C4-2B (cell line): ENCODE measurements around the gene EDN2.

Experiments
- H3K27ac ChIP-seq: fragments of 450-650 bp; 2 replicates; pipeline ENCODE4 v1.5.1; 2017
- CTCF ChIP-seq: fragments of 450-650 bp; conservative IDR thresholded peaks from 2 replicates; pipeline ENCODE4 v1.5.1; 2017; ENCODE audit warnings: mild to moderate bottlenecking
- ZFX ChIP-seq: fragments of 450-650 bp; IDR thresholded peaks from 2 replicates; pipeline ENCODE4 v1.6.1; 2017

EDN2 gene

GRCh38 chr1:41528726-41529605 lies 44.5 kb upstream of the EDN2 start:
- TF ChIP-seq CTCF (no peak), ZFX (no peak)
- no peak overlapping the region for H3K27ac ChIP-seq

DNA sequence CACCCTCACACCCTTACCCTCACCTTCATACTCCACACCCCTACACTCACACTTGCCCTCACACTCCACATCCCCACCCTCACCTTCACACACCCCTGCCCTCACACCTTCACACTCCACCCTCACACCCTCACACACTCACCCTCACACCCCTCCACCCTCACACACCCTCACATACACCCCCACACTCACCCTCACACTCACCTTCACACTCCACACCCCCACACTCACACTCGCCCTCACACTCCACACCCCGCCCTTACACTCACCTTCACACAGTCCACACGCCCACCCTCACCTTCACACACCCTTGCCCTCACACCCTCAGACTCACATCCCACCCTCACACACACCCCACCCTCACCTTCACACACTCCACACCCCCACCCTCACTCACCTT lies 43.6 kb upstream of the EDN2 start:
- no peak overlapping the region for H3K27ac ChIP-seq
- TF ChIP-seq CTCF (no peak), ZFX (no peak)

DNA sequence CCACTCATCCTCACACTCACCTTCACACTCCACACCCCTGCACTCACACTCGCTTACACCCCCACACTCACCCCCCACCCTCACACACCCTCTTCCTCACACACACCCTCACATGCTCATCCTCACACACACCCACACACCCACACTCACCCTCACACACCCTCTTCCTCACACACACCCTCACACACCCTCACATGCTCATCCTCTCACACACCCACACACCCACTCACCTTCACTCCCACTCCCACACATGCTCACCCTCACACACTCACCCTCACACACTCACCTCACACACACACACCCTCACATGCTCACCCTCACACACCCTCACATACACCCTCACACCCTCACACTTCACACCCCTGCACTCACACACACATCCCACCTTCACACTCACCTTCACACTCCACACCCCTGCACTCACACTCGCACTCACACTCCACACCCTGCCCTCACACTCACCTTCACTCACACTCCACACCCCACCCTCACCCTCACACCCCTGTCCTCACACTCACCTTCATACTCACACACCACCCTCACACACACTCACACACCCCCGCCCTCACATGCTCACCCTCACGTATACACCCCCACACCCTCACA lies 42.6 kb upstream of the EDN2 start:
- TF ChIP-seq CTCF (no peak), ZFX (no peak)

GRCh38 chr1:41525891-41526587 lies 41.6 kb upstream of the EDN2 start:
- no peak overlapping the region for H3K27ac ChIP-seq
- no peak for TF ChIP-seq ZFX
- TF ChIP-seq CTCF: no peak

More for the DNA sequence above, 42.6 kb upstream of the EDN2 start:
- no peak overlapping the region for H3K27ac ChIP-seq

DNA sequence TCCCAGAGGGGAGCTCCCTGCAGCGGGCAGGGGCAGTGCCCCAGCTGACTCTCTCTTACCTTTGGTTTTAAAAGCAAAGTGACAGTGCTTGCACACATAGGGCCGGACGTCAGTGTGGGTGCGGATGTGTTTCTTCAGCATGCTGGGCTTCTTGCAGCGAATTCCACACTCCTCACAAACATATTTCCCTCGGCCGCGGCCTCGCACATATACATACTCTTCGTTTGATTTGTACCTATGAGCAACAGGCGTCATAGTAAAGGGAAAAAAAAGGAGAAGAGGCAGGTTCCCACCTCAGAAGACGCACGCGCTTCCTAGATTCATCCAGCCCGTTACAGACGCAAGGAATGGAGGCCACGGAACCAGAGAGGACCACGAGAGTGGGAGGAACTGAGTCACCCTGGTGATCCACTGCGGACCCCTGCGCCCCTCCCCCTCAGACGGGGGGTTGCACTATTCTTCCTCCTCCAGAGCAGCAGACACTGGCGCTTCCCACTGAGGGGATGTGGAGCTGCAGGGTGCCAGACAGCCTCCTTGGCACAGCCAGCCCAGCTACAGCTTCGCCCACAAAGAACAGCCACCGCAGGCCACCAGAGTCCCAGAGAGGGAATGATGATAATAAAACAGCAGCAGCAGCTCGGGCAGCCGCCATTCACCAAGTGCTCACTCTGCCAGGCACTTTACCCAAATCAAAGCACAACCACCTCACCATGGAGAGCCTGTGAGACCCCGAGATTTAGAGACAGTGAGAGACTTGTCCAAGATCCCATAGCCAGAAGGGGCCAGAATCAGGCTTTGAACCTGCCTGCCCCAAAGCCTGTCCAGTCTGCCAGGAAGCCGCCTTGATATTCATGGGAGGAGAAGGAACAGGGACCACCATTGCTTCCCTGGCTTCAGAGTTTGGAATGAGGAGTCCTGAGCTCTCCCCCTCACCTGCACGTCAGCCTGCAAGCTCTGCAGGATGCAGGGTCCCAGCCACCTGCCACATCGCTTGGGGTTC lies 40.5 kb upstream of the EDN2 start:
- H3K27ac ChIP-seq: no peak overlapping the region
- TF ChIP-seq CTCF (no peak), ZFX (no peak)

- no peak overlapping the region for H3K27ac ChIP-seq
- TF ChIP-seq CTCF (no peak), ZFX (no peak)
Observed at GRCh38 chr1:41523949-41524675, 39.6 kb upstream of the EDN2 start.
